ENCODE measurements around the gene RAB36. TPM values are rescaled to one million over a fixed set of nuclear protein-coding genes. Genes with fewer than 3 reads are reported as not detected.

Gene RAB36
- polyA plus RNA-seq, 3 donors, result 0.37 to 0.78 (median 0.49) TPM

DNA sequence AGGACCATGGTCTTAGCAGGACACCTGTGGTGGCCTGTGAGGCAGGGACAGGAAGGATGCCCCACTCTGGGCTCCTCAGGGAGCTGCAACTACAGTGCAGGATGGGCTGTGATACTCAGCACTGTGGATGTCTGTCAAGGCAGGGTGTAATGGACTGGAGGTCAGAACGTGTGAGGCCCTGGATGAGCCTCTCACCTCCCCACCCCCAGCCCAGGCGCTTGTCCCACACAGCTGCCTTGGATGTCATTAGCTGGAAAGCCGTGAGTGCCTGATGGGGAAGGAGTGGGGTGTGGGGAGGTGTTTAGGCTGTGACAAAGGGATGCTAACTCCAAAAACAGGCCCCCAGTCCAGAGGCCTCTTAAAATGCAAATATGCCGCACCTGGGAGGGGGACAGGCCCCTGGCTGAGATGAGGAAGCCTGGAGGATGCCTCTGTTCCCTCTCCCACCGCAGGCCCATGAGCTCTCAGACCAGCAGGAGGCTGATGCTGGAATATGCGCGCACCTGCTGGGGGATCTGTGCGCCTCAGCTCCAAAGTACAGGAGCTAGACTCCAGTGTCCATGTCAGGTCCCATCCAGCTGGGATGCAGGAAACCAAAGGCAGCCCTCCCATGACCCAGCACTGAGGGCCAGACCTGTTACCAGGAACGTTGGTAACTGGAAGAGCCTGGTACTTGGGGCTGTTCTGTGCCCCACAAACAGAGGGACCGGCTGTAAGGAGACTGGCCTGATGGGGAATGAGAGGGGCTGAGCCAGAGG lies 28.6 kb upstream of the RAB36 start:
- 95% methylated on average over 7 of the region's 10 CpGs for WGBS (ENCODE audit: insufficient coverage)
- DNase-seq, result no peak
- H3K4me1 Mint-ChIP-seq, result no peaks in the 10 kb centered on the region

DNA sequence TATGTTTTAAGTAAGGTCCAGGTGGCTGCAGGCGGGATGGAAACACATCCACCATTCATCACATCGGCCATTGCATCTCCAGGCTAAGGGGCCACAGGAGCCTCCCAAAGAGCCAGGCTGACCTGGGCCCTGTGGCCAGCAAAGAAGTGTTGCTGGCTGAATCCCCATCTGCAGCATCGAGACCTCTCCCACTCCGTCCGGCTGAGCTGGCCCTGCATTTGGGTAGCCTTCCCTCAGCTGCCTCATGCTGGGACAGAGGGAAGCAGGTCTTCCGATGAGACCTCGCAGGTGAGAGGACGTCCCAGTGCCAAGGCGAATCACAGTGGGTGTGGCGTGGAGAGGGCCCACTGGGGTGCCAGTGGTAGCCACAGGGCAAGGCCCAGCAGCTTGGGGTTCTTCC lies 28.0 kb upstream of the RAB36 start:
- no peak overlapping the region for H3K4me2 ChIP-seq (replicated peaks; ENCODE audit: extremely low read depth, low read length, poor library complexity, severe bottlenecking)
- H3K4me3 ChIP-seq (replicated peaks in 1 of 3; ENCODE audit: low read depth in 2 of 3, low read length in 3 of 3), result no peak overlapping the region
- no peaks in the 10 kb centered on the region for H3K79me2 ChIP-seq (ENCODE audit: insufficient read depth, low read length)
- no peaks in the 10 kb centered on the region for H3K36me3 Mint-ChIP-seq
- H3K27me3 Mint-ChIP-seq (ENCODE audit: low read depth in 3 of 3), result peaks cover 0 to 4% (median 2%) of the 10 kb centered on the region in 3 donors
- no peaks in the 10 kb centered on the region for H3K27me3 ChIP-seq (ENCODE audit: control insufficient read depth in 2 of 2, insufficient read depth in 2 of 2, low read length in 2 of 2)
- H3K27ac ChIP-seq (ENCODE audit: low read depth in 1 of 2, low read length in 2 of 2), result no peak overlapping the region
- no peak overlapping the region for H2AFZ ChIP-seq (ENCODE audit: insufficient read depth, low read depth, low read length, poor library complexity, severe bottlenecking)
- 99% methylated on average over 9 of the region's 10 CpGs for WGBS (ENCODE audit: insufficient coverage)
- DNase-seq, result no peak
- peaks cover 0 to 2% (median 0%) of the 10 kb centered on the region in 7 donors for H3K9me3 Mint-ChIP-seq
- H3K27ac Mint-ChIP-seq, result no peak overlapping the region
- intact Hi-C loops (cut with micrococcal nuclease), result no loop called here
- no peaks in the 10 kb centered on the region for H3K36me3 ChIP-seq (replicated peaks in 1 of 2; ENCODE audit: control insufficient read depth in 1 of 2, insufficient read depth in 2 of 2, low read length in 2 of 2)
- TF ChIP-seq, protein P1, sequence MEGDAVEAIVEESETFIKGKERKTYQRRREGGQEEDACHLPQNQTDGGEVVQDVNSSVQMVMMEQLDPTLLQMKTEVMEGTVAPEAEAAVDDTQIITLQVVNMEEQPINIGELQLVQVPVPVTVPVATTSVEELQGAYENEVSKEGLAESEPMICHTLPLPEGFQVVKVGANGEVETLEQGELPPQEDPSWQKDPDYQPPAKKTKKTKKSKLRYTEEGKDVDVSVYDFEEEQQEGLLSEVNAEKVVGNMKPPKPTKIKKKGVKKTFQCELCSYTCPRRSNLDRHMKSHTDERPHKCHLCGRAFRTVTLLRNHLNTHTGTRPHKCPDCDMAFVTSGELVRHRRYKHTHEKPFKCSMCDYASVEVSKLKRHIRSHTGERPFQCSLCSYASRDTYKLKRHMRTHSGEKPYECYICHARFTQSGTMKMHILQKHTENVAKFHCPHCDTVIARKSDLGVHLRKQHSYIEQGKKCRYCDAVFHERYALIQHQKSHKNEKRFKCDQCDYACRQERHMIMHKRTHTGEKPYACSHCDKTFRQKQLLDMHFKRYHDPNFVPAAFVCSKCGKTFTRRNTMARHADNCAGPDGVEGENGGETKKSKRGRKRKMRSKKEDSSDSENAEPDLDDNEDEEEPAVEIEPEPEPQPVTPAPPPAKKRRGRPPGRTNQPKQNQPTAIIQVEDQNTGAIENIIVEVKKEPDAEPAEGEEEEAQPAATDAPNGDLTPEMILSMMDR (IDR thresholded peaks at IDR 0.05), result no peak
- no peaks in the 10 kb centered on the region for H4K20me1 ChIP-seq (ENCODE audit: insufficient read depth, low read length)
- no peak overlapping the region for H3K9ac ChIP-seq (ENCODE audit: insufficient read depth, low read length, poor library complexity, severe bottlenecking)
- no peaks in the 10 kb centered on the region for H3K4me1 ChIP-seq (ENCODE audit: control insufficient read depth in 1 of 2, insufficient read depth in 2 of 2, low read length in 2 of 2)
- H3K9me3 ChIP-seq (replicated peaks in 1 of 2; ENCODE audit: control insufficient read depth in 1 of 2, insufficient read depth in 1 of 2, low read length in 2 of 2), result no peaks in the 10 kb centered on the region
- no peaks in the 10 kb centered on the region for H3K4me1 Mint-ChIP-seq
- H3K4me3 Mint-ChIP-seq, result no peak overlapping the region

More for the DNA sequence above, 28.6 kb upstream of the RAB36 start:
- Histone ChIP-seq H4K20me1 (ENCODE audit: insufficient read depth, low read length) (no peaks in the 10 kb centered on the region), H3K27me3 (ENCODE audit: control insufficient read depth in 2 of 2, insufficient read depth in 2 of 2, low read length in 2 of 2) (no peaks in the 10 kb centered on the region), H3K9me3 (replicated peaks in 1 of 2; ENCODE audit: control insufficient read depth in 1 of 2, insufficient read depth in 1 of 2, low read length in 2 of 2) (no peaks in the 10 kb centered on the region), H3K36me3 (replicated peaks in 1 of 2; ENCODE audit: control insufficient read depth in 1 of 2, insufficient read depth in 2 of 2, low read length in 2 of 2) (no peaks in the 10 kb centered on the region), H3K4me1 (ENCODE audit: control insufficient read depth in 1 of 2, insufficient read depth in 2 of 2, low read length in 2 of 2) (no peaks in the 10 kb centered on the region), H3K4me3 (replicated peaks in 1 of 3; ENCODE audit: low read depth in 2 of 3, low read length in 3 of 3) (no peak overlapping the region), H3K27ac (ENCODE audit: low read depth in 1 of 2, low read length in 2 of 2) (no peak overlapping the region), H3K4me2 (replicated peaks; ENCODE audit: extremely low read depth, low read length, poor library complexity, severe bottlenecking) (no peak overlapping the region), H2AFZ (ENCODE audit: insufficient read depth, low read depth, low read length, poor library complexity, severe bottlenecking) (no peak overlapping the region), H3K9ac (ENCODE audit: insufficient read depth, low read length, poor library complexity, severe bottlenecking) (no peak overlapping the region), H3K79me2 (ENCODE audit: insufficient read depth, low read length) (no peaks in the 10 kb centered on the region)
- Mint-ChIP-seq H3K36me3 (no peaks in the 10 kb centered on the region), H3K27me3 (ENCODE audit: low read depth in 3 of 3) (peaks cover 2 to 4% (median 2%) of the 10 kb centered on the region in 3 donors), H3K27ac (no peak overlapping the region), H3K9me3 (peaks cover 0 to 2% (median 0%) of the 10 kb centered on the region in 7 donors), H3K4me3 (no peak overlapping the region)
- intact Hi-C loops (cut with micrococcal nuclease), result no loop called here
- TF ChIP-seq, protein P1 (IDR thresholded peaks at IDR 0.05), result no peak
